GM18517 (cell line): Measurements from ENCODE around the gene ZNF530.

Experiments used
- ATAC-seq: cut with Tn5 transposase; IDR thresholded peaks from one replicate; pipeline ENCODE4 v1.9.1; 2021; ENCODE audit warnings: mild to moderate bottlenecking, moderate library complexity; ENCODE audit not compliant: unreplicated experiment

Gene ZNF530

DNA sequence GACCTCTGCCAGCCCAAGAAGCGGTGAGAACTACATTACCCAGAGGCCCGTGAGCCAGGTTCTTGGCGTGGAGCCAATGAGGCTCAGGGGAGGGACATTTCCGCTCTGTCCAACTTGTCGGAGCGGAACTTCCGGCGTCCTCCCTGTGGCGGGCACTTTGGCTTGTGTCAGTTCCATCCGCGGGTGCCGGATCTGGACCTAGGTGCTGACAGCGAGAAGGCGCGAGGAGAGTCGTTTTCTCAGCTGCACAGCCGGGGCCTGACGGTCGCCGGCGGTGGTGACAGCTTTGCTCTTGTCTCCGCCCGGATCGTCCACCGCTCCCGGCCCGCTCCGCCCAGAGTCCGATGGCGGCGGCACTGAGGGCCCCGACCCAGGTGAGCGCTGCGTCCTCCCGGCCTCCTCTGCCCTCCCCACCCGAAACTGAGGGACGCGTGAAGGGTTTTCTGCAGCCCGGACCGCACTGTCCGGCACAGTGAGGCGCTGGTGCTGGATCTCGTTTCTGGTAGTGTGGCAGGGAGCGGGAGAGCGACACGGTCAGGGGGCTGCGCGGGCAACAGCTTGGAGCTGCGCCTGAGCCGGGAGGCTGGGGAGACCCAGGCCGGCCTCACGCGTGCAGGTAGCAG is at the start of gene ZNF530:
Gene ZNF530 (plus strand): TSS at position 125 of the 623 bp plus-strand sequence. CDS start 4,461 bp downstream, outside the sequence.
- peak; percentile 85 for ATAC-seq

DNA sequence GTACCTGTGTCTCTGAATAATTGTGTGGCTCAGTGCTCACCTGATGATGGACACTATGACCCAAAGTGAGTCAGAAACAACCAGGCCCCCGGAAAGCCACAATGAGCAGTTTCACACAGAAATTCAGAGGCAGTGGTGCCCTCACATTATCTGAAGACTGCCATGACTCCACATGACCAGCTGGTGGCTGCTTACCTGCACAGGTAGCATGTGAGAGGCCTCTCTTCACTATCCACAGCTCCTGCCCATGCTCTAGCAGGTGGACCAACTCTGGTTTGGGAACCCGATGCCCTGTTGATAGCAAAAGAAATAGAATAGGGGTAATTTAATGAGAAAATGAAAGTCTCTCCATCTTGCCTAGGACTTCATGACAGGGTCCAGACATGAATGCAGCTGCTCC is 47.3 kb upstream of the ZNF530 start:
- no peak for ATAC-seq

DNA sequence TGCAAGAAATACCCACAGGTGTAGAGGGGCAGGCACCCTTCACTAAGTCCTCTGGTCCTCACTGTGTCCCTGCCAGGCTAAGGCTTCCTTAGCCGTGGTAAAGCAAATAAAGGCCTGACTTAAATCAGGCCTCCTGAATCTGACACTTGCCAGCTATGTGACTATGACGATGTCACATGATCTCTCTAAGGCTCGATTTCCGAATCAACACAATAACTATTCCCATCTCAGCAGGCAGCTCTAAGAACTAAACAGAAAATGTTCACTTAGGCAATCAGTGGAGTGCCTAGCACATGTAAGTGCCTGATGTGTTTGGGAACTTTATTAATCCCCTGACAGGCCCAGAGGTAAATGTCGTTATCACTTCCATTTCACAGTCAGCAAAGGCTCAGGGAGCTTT is 42.0 kb upstream of the ZNF530 start:
- ATAC-seq, result no peak

DNA sequence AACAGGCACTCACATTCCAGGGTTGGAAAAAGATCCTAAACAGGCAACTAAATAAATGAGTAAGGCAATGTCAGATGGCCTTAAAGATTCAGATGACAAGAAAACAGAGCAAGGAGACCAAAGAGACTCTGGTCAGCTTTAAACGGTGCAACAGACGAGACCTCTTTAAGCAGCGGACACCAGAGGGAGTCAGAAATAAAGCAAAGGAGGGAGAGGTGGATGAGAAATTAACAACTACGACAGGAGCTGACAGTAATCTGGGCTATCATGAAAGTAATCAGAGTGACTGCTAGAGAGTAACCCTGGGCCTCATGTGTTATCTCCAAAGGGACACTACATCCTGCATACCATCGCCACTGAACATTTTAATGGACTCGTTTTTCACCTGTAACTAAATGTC is 41.2 kb upstream of the ZNF530 start:
- ATAC-seq, result no peak

DNA sequence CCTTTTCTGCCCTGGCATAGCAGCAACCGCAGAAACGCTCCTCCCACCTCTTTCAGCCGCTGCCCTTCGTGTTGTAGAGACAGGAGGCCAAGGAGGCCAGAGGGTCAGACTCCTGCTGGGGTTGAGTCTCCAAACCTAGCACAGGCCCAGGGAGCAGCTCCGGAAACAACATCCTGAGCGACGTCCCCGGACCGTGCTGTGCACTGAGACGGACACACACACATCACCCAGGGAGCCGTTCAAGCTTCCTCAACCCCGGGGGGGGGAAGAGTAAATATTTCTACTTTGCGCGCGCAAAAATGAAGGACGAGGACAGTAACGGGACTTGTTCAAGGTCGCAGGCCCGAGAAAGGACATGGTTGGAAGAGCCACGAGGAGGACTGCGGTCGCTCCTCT is 40.7 kb upstream of the ZNF530 start:
- no peak for ATAC-seq

DNA sequence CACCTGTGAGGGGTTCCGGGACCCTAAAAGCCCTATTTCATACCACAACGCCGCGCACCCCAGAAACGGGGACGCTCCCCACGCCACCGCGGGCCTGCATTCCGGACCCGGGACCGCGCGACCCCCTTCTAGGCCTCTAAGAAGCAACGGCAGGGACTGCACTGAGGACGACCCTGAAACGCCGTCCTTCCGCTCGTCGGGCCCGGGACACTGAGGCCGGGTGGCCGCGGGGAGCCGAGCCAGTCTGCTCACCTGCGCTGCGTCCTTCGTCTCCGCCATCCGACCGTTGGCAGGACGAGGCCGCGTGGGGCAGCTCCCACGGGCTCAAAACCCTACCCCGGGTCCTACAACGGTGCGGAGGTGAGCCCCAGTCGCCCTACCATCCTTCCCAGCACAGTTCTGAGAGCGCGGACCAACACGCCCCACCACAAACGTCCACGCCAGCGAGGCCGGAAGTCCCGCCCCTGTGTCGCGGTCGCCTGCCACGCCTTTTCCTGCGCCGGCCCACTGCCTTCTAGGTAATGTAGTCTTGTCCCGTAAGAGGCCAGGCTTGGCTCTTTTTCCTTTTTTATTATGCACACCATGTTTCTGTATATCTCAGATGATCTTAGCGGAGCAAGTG is 40.2 kb upstream of the ZNF530 start, which contains the start of gene ZNF550:
Gene ZNF550 (minus strand): TSS at position 460 of the 622 bp plus-strand sequence. CDS start 181 bp downstream, at position 279.
- peak; percentile 86 for ATAC-seq

DNA sequence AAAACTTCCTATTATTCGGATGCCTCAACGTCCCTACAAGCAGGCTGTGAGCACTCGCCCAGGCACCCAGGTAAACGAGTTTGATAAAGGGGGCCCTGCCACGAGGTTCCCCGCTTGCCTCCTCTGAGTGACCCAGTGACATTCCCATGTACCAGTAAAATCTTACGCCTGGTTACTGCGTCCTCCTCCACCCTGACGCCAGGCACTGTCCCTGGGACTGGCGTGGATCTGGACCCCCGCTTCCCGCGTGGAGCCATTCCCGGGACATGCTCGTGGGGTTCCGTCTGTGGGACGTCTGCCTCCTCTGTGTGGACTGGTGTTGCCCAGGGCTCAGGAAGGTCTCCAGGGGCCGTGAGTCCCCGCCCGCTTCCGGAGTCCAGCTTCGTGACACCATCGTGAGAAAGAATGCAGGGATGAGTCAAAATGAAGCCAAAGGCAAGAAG is 39.6 kb upstream of the ZNF530 start:
- ATAC-seq, result no peak

DNA sequence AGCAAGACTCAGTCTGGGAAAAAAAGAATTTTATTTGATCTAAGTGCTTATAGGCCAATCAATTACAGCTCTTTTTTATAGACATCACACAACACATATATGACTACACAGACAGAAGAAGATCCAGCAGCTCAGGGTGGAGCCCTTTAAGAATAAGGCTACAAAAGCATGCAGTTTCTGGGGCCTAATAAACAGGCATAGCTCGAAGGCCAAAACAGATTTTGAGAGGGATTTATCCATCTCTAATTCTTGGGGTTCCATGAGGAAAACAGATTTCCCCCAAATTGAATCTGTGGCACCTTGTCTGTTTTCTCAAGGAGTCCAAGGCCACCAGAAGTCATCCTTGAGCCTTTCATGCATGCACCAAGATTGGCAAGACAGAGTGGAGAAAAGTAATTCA is 36.1 kb upstream of the ZNF530 start:
- ATAC-seq, result no peak

DNA sequence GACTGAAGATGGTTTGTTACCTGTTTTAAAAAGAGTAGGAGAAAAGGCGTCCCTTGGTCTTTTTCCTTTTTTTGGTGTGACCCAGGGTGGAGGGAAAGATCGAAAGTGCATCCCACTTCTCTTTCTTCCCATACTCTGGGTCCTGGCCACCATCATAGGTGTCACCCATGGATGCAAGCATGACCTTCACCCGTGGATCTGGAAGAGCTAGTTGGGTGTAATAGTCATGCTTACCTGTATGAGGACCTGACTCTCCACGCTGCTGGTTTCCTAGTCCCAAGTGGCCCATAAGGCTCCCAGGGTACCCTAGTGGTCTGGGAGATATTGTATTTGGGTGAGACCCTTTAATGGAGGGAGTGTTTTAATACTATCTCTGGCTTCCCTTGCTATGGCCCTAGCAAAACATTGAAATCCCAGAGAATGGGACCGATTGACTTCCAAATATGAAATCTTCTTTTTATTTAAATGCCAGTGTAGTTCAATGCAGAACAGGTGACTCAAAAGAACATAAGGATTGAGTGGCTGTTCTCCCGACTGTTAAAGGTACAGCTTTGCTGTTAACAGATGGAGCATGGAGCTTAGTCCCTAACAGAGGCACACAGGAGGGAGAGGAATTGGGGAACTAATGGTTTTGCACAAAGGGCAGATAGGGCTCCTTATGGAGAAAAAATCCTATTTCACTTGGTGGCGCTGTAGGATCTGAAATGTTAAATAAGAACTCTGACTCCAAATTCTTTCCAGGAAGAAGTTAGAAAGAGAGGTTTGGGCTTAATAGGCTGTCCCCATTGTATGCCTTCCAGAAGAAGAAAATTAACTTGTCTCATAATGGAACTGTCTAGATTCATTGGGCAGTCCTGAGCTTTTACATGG is 33.1 kb upstream of the ZNF530 start:
- no peak for ATAC-seq

DNA sequence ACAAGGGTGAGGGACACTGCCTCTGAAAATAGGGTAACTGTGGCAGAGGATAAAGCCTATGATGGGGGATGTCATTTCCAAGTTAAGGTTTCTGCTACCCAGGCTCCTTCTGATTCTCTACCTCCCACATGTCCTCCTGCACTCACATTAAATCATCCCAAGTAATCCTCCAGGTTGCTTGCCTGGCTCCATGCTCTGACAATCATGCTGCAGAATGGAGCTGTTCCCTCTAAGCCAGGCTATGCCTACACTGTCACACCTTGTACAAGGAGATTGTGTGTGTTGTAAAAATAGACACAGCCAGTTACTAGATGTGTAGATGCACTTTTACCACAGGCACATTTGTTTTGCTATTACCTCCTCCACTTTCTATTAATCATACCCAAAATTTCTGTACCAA is 29.0 kb upstream of the ZNF530 start:
- ATAC-seq, result no peak

DNA sequence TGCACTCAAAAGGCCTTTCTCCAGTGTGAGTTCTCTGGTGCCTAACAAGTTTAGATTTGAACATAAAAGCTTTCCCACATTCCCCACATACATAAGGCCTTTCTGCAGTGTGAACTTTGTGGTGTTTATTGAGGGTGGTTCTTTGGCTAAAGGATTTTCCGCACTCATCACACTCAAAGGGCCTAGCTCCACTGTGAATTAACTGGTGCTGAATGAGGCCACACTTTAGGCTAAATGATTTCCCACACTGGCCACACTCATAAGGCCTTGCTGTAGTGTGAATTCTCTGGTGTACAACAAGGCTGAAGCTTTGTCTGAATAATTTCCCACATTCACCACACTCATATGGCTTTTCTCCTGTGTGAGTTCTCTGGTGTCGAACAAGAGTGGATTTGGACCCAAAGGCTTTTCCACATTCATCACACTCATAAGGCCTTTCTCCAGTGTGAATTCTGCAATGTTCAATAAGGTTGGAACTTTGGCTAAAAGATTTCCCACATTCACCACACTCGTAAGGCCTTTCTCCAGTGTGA is 27.2 kb upstream of the ZNF530 start:
- no peak for ATAC-seq

DNA sequence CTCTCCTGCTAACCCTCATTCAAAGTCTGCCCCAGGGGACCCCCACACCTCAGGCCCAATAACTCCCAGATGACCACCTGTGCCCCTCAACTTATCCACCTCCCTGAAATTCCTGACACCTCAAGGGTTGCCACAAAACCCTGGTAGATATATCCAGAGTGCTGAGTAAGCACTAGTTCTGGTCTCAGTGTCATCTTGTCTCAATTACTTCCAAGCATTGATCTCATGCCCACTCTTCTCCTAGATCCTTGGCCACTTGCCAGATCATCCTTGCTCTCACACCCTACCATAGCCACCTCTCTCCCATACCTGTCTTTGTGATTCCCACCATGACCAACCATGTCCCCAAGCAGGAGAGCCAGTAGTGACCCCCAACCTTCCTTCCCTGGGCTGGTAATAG is 23.0 kb upstream of the ZNF530 start:
- ATAC-seq, result no peak

DNA sequence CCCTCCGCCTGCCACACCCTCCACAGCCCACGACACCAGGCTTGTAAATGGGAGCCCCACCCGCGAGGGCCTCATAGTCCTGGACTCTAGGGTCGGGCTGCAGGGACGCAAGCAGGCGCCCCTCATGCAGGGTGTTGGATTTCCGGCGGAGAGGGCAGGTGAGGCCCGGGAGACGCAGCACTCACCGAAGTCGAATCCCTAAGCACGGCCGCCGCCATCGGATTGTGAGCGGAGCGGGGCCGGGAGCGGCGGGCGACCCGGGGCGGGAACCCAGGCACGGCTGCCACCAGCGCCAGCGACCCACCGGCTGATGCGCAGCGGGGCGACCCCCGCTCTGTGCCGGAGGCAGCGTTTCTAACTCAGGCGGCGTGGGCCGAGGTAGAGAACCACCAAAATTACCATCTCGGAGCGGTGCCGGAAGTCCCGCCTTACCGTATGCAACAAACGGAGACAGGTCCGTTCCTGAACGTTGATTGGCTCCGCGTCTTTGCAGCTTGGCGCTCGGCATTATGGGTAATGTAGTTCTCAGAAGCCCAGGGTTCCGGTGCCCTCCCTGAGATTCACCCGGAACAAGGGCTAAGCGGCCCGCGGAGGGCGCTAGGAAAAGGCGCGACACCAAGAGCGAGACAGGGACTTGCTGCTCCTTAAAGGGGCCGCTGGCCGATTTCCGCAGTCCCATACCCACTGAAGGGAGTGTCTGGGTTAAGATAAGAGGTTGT is 21.0 kb upstream of the ZNF530 start, which contains the start of gene ZNF416:
Gene ZNF416 (minus strand): TSS at position 425 of the 719 bp plus-strand sequence. CDS start 207 bp downstream, at position 218.
- ATAC-seq, result peak; percentile 91

DNA sequence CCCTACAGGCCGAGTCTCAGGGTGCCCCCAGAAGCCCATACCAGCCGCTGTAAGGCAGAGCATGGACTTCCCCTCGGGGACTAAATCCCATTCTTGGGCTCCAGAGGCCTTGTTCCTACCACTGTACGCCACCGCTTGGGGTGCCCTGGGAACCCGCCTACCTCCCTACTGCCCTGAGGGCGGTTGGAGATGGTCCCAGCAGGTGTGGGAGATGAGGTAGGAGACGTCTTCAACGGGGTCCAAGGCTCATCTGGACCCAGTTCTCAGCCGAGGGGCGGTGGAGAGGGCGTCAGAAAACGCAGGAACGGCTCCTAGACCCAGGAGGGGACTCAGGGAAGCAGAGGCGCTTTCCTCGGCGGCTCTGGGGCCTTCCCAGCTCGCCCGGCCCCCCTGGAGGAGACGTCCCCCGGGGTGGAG is 16.6 kb upstream of the ZNF530 start:
- ATAC-seq, result no peak

DNA sequence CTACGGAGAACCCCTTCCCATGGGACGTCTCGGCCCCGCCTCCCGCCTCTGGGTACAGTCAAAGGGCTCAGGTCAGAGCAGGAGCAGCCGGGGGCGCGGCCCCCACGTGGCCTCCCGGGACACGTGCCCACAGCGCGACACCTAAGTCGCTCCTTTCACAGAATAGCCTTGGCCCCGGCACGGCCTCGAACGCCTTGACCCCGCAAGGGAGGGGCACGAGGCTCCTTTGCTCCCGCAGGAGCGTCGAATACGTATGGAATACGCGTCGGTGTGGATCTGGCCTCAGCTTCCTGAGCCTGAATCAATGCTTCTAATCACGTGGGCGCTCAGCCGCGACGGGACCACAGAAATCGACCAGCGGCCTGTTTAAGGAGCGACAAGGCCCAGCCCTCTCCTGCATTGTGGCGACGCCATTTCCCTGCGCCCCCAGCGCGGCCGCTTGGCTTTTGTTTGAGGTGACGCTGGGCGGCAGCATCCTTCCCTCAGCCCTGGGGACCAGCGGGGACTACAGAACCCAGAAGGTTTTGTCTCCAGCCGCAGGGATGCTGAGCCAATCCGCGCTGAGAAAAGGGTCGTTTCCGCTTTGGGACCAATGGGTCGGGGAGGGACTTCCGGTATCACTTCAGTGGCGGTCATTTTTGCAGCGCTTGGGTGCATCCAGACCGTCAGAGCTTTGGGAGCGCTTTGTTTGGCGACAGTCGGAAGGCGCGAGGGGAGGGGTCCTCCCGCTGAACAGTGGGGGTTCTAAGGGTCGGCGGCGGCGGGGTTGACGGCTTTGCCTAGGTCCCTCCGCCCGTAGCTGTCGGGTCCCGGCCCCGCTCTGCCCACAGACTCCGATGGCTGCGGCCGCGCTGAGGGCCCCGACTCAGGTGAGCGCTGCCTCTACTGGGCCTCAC is 15.9 kb upstream of the ZNF530 start, which contains the start of gene ZIK1:
Gene ZIK1 (plus strand): TSS at position 625 of the 896 bp plus-strand sequence. CDS start 212 bp downstream, at position 837.
- ATAC-seq, result peak; percentile 58

DNA sequence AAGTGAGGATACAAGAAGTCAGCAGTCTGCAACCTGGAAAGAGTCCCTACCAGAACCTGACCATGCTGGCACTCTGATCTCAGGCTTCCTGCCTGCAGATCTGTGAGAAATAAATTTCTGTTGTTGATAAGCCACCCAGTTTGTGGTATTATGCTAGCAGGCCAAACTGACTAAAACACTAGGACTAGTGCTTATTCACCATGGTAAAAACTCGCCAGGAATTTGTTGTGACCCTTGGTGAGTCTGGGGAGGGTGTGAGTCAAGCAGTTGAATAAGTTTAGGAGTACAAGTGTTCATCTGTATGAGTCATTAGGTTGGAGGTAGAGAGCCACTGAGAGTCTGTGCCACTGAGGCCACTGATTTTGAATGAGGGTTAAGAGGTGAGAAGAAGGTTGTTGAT is 12.2 kb upstream of the ZNF530 start:
- ATAC-seq, result no peak

DNA sequence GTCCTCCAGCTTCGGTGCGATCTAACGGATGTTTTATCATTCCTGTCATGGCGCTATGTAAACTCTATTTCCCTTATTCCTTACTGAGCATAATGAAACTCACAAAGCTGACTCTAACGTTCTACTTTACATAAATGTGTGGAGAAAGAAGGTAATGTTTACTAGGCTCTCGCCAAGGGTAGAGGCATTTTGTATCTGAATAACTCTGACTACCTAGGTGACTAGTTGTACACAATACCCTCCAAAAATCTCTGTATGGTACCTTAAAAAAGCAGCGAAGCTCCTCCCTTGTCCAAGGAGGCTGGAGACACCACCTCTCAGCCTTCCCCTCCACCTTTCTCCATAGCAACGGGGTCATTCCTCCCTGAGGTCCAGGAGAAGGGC is 316 bp upstream of the ZNF530 start:
- peak; percentile 34 for ATAC-seq

DNA sequence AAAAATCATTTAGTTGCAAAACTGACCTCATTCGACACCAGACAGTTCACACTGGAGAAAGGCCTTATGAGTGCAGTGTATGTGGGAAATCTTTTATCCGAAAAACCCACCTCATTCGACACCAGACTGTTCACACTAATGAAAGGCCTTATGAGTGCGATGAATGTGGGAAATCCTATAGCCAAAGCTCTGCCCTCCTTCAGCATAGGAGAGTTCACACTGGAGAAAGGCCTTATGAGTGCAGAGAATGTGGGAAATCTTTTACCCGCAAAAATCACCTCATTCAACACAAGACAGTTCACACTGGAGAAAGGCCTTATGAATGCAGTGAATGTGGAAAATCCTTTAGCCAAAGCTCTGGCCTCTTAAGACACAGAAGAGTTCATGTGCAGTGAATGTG is 7.2 kb downstream of the ZNF530 start:
- ATAC-seq, result no peak

DNA sequence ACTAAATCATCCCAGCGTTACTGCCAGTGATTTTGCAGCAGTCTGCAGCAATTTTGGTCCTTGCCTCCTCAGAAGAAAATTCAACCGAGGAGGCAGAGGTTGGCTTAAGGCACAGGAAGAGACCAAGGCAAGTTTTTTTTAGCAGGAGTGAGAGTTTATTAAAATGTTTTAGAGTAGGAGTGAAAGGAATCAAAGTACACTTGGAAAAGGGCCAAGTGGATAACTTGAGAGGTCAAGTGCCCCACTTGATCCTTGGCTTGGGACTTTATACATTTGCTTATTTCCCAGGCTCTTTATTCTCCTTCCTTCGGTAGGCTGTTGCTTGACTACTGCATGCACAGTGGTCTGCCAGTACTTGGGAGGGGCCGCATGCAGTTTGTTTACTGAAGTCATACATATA is 11.4 kb downstream of the ZNF530 start:
- no peak for ATAC-seq
